ENCODE results near the gene CEP128. TPM values are rescaled to one million over a fixed set of nuclear protein-coding genes. Genes with fewer than 3 reads are reported as not detected.

Gene CEP128
- total RNA-seq, 1 experiment from 2014 or later = 29.3 TPM

GRCh38 chr14:80498533-80498932 lies 443.0 kb downstream of the CEP128 start:
- no peaks in the 10 kb centered on the region for H3F3A ChIP-seq (ENCODE audit: insufficient read depth, low read depth)
- H3K9me2 ChIP-seq (ENCODE audit: insufficient read depth) = no peaks in the 10 kb centered on the region
- POLR2A ChIA-PET (ENCODE audit: unreplicated experiment) = no interaction called here
- H3K4me2 ChIP-seq = no peak overlapping the region
- no peaks in the 10 kb centered on the region for H3K36me3 ChIP-seq (ENCODE audit: low read depth)
- H3K79me2 ChIP-seq (ENCODE audit: low read depth) = no peaks in the 10 kb centered on the region
- H3K4me3 ChIP-seq = no peak overlapping the region
- BruUV-seq (replicated peaks) = no TSS peak
- H3K9me3 ChIP-seq (ENCODE audit: insufficient read depth, low read depth) = no peaks in the 10 kb centered on the region; the same call in 1 of the 2 replicates
- TF ChIP-seq EZH2 (IDR thresholded peaks at IDR 0.05; ENCODE audit: low read depth) (no peak), CTCF (conservative IDR thresholded peaks at IDR 0.05) (no peak)
- H3K27ac ChIP-seq = no peak overlapping the region
- CTCF ChIA-PET = no interaction called here
- no peaks in the 10 kb centered on the region for H4K20me1 ChIP-seq (ENCODE audit: insufficient read depth)
- intact Hi-C loops (cut with micrococcal nuclease; ENCODE audit: unreplicated experiment) = no loop called here
- no peaks in the 10 kb centered on the region for H3K27me3 ChIP-seq (ENCODE audit: insufficient read depth, low read depth)
- no peak for DNase-seq
- H3K4me1 ChIP-seq (replicated peaks; ENCODE audit: insufficient read depth) = no peaks in the 10 kb centered on the region
- no peak overlapping the region for H2AFZ ChIP-seq

GRCh38 chr14:80496090-80496489 lies 445.4 kb downstream of the CEP128 start:
- Histone ChIP-seq H3K27ac (no peak overlapping the region), H3K4me2 (no peak overlapping the region), H3K4me1 (replicated peaks; ENCODE audit: insufficient read depth) (no peaks in the 10 kb centered on the region), H3F3A (ENCODE audit: insufficient read depth, low read depth) (no peaks in the 10 kb centered on the region), H3K79me2 (ENCODE audit: low read depth) (no peaks in the 10 kb centered on the region), H3K9me3 (ENCODE audit: insufficient read depth, low read depth) (no peaks in the 10 kb centered on the region; the same call in 1 of the 2 replicates), H2AFZ (no peak overlapping the region), H3K4me3 (no peak overlapping the region), H4K20me1 (ENCODE audit: insufficient read depth) (no peaks in the 10 kb centered on the region), H3K9me2 (ENCODE audit: insufficient read depth) (no peaks in the 10 kb centered on the region), H3K36me3 (ENCODE audit: low read depth) (no peaks in the 10 kb centered on the region), H3K27me3 (ENCODE audit: insufficient read depth, low read depth) (no peaks in the 10 kb centered on the region)
- intact Hi-C loops (cut with micrococcal nuclease; ENCODE audit: unreplicated experiment) = no loop called here
- no peak for DNase-seq
- ChIA-PET CTCF (no interaction called here), POLR2A (ENCODE audit: unreplicated experiment) (no interaction called here)
- no peak for TF ChIP-seq CTCF (conservative IDR thresholded peaks at IDR 0.05)
- TF ChIP-seq EZH2 (IDR thresholded peaks at IDR 0.05; ENCODE audit: low read depth) = no peak
- no TSS peak for BruUV-seq (replicated peaks)

- Histone ChIP-seq H4K20me1 (ENCODE audit: insufficient read depth) (no peaks in the 10 kb centered on the region), H3K4me1 (replicated peaks; ENCODE audit: insufficient read depth) (no peaks in the 10 kb centered on the region), H3K27me3 (ENCODE audit: insufficient read depth, low read depth) (no peaks in the 10 kb centered on the region), H2AFZ (no peak overlapping the region), H3K4me2 (no peak overlapping the region), H3K9me2 (ENCODE audit: insufficient read depth) (no peaks in the 10 kb centered on the region), H3K27ac (no peak overlapping the region), H3K4me3 (no peak overlapping the region), H3K36me3 (ENCODE audit: low read depth) (no peaks in the 10 kb centered on the region), H3F3A (ENCODE audit: insufficient read depth, low read depth) (no peaks in the 10 kb centered on the region), H3K79me2 (ENCODE audit: low read depth) (no peaks in the 10 kb centered on the region), H3K9me3 (ENCODE audit: insufficient read depth, low read depth) (no peaks in the 10 kb centered on the region; the same call in 1 of the 2 replicates)
- CTCF ChIA-PET = no interaction called here
- POLR2A ChIA-PET (ENCODE audit: unreplicated experiment) = interaction anchor here (0.6 kb wide), 1 partner anchor 121 kb away, joined by 3 read pairs; no protein-coding TSS in a partner anchor
- intact Hi-C loops (cut with micrococcal nuclease; ENCODE audit: unreplicated experiment) = no loop called here
- no peak for DNase-seq
- TF ChIP-seq EZH2 (IDR thresholded peaks at IDR 0.05; ENCODE audit: low read depth) = no peak
- TF ChIP-seq CTCF (conservative IDR thresholded peaks at IDR 0.05) = no peak
- BruUV-seq (replicated peaks) = no TSS peak
These were observed 446.8 kb downstream of the CEP128 start for GRCh38 chr14:80494769-80495168.

All from PC-9 (cell line).